Measurements from ENCODE around the gene MXRA8. TPM values are rescaled to one million over a fixed set of nuclear protein-coding genes. Genes with fewer than 3 reads are reported as not detected.
"Not testable (repeated sequence)": the region's sequence is repeated elsewhere in the genome, so short reads cannot be mapped to it uniquely, and the experiment has no call there.

The MXRA8 gene
- total RNA-seq, 1 donor from 2014 or later: 20.2 TPM

DNA sequence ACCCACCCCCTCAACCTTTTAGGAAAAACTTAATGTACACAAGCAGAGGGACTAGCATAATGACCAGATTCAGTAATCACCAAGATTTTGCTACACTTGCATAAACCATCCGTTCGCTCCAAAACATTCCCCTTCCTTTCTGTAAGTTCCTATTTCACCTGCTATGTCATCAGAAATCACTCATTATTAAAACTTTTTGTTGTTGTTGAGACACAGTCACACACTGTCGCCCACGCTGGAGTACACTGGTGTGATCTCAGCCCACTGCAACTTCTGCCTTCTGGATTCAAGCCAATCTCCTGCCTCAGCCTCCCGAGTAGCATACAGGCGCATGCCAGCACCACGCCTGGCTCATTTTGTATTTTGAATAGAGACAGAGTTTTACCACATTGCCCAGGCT is 45.3 kb upstream of the MXRA8 start:
- peaks cover 71% of the 10 kb centered on the region for H3K4me1 ChIP-seq
- peaks cover 52% of the 10 kb centered on the region for H3K36me3 ChIP-seq
- no peak overlapping the region for H3K4me3 ChIP-seq
- no peak overlapping the region for H3K27ac ChIP-seq (replicated peaks)
- intact Hi-C loops (cut with micrococcal nuclease): no loop called here
- no peaks in the 10 kb centered on the region for H3K27me3 ChIP-seq (ENCODE audit: low read depth)
- H3K9me3 ChIP-seq (replicated peaks): no peaks in the 10 kb centered on the region
- TF ChIP-seq, protein P1, sequence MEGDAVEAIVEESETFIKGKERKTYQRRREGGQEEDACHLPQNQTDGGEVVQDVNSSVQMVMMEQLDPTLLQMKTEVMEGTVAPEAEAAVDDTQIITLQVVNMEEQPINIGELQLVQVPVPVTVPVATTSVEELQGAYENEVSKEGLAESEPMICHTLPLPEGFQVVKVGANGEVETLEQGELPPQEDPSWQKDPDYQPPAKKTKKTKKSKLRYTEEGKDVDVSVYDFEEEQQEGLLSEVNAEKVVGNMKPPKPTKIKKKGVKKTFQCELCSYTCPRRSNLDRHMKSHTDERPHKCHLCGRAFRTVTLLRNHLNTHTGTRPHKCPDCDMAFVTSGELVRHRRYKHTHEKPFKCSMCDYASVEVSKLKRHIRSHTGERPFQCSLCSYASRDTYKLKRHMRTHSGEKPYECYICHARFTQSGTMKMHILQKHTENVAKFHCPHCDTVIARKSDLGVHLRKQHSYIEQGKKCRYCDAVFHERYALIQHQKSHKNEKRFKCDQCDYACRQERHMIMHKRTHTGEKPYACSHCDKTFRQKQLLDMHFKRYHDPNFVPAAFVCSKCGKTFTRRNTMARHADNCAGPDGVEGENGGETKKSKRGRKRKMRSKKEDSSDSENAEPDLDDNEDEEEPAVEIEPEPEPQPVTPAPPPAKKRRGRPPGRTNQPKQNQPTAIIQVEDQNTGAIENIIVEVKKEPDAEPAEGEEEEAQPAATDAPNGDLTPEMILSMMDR (IDR thresholded peaks at IDR 0.05; ENCODE audit: borderline replicate concordance): no peak
- no peak for DNase-seq

DNA sequence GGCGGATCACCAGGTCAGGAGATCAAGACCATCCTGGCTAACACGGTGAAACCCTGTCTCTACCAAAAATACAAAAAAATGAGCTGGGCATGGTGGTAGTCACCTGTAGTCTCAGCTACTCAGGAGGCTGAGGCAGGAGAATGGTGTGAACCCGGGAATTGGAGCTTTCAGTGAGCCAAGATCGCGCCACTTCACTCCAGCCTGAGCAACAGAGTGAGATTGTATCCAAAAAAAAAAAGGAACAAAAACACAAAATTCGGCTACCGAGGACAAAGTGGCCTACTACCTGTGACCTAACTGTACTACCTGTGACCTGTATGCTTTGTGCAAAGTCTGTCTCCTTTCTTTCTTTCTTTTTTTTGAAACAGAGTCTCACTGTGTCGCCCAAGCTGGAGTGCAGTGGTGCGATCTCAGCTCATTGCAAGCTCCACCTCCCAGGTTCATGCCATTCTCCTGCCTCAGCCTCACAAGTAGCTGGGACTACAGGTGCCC is 44.6 kb upstream of the MXRA8 start:
- intact Hi-C loops (cut with micrococcal nuclease); H3K4me3 ChIP-seq; DNase-seq; H3K9me3 ChIP-seq (replicated peaks); H3K27me3 ChIP-seq (ENCODE audit: low read depth); H3K27ac ChIP-seq (replicated peaks): not testable (repeated sequence)
- H3K36me3 ChIP-seq: peaks cover 55% of the 10 kb centered on the region
- H3K4me1 ChIP-seq: peaks cover 71% of the 10 kb centered on the region

DNA sequence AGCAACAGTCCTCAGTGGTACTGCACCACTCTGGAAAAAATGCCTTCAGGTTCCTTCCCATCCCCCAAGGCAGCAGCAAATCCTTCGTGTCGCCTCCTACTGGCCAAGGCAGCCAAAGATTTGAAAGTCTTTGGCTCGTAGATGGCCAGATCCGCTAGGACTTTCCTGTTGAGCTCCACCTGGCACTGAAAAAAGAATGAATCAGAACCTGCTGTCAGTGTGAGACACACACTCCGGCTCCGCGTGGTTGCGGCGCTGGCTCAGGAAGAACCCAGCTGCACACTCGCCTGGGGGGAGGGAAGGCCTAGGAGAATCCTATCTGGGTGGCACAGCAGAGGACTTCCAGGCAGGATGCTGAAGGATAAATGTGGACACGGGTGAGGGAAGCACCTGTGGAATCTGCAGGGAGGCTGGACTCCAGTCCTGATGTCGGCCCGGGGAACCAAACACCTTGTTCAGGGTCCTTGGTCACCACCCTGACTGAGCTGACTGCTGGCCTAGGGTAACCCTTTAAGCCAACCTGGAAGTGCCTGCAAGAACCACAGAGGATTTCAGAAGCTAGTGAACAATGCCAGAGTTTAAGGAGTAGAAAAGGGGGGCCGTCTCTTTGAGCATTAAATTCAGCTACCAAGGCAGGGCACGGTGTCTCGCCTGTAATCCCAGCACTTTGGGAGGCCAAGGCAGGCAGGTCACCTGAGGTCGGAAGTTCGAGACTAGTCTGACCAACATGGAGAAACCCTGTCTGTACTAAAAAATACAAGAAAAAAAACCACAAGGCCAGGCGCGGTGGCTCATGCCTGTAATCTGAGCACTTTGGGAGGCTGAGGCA is 43.9 kb upstream of the MXRA8 start:
- H3K4me3 ChIP-seq: no peak overlapping the region
- intact Hi-C loops (cut with micrococcal nuclease): no loop called here
- peaks cover 71% of the 10 kb centered on the region for H3K4me1 ChIP-seq
- H3K27ac ChIP-seq (replicated peaks): no peak overlapping the region
- no peaks in the 10 kb centered on the region for H3K9me3 ChIP-seq (replicated peaks)
- no peak for DNase-seq
- no peaks in the 10 kb centered on the region for H3K27me3 ChIP-seq (ENCODE audit: low read depth)
- H3K36me3 ChIP-seq: peaks cover 62% of the 10 kb centered on the region
- TF ChIP-seq, protein P1 (IDR thresholded peaks at IDR 0.05; ENCODE audit: borderline replicate concordance): peak; percentile 46

DNA sequence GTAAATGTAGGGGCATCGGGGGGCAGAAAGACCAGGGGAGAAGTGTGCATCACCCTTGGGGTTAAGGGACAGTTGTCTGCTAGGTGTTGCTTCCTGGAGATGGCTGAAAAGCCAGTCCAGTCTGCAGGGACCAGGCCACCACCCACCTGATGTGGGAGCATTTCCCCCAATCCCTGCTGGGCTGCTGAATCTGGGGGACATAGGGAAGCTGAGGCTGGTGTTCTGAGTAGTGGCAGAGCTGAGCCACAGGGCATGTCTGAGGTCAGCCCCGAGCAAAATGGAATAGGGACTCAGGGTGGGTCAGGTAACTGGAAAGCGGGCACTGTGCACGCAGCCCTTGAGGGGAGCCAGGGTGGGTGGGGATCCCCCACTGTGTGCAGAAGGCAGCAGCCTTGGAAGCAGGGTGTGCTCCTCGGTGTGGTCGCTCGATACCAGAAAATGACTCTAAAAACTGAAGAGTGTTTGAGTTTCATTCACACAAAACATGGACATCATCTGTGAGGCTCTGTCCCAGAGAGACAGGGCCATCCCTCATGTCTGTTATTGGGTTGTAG is 43.2 kb upstream of the MXRA8 start:
- no peaks in the 10 kb centered on the region for H3K9me3 ChIP-seq (replicated peaks)
- H3K27ac ChIP-seq (replicated peaks): no peak overlapping the region
- no peaks in the 10 kb centered on the region for H3K27me3 ChIP-seq (ENCODE audit: low read depth)
- peaks cover 72% of the 10 kb centered on the region for H3K4me1 ChIP-seq
- no peak overlapping the region for H3K4me3 ChIP-seq
- intact Hi-C loops (cut with micrococcal nuclease): no loop called here
- DNase-seq: no peak
- TF ChIP-seq, protein P1 (IDR thresholded peaks at IDR 0.05; ENCODE audit: borderline replicate concordance): no peak
- H3K36me3 ChIP-seq: peaks cover 69% of the 10 kb centered on the region

DNA sequence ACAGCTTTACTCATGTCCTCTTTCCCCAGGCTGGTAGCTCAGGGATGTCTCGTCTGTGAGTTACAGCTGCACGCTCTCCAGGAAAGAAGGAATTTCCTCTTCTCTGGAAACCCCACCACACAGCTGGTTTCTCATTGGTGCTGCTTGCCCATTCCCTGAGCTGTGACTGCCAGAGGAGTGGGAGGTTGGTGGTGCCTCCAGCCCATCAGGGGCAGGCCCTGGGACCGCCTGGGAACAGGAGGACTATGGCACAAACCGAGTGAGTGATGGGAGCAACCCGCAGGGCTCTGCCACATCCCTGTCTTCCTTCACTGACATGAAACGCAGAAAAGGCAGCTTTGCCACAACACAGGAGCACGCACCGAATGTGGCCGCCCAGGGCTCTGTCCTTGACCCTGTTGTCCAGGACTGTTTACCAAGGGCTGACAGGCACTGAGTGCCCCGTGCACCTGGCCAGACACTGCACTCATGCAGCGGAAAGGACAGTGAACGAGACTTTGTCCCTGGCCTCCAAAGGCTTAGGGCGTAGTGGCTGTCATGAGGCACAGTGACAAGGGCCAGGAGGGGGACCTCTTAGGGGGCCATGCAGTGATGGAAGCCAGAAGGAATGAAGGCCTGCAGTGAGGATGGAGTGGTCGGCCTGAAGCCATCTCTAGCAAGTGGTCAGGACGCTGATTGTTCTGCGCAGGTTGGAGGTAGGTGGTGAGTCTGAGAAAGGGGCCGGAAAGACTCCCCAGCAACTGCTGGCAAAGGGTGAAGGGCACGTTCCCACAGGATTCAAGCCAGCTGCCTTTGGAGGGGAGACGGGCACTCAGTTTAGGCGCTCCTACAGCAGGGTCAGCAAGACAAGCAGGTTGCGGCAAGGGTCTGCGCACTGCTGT is 42.5 kb upstream of the MXRA8 start:
- intact Hi-C loops (cut with micrococcal nuclease): no loop called here

More for the DNA sequence above, 42.5 kb upstream of the MXRA8 start:
- no peak for DNase-seq
- Histone ChIP-seq H3K4me1 (peaks cover 72% of the 10 kb centered on the region), H3K27ac (replicated peaks) (peak overlapping the region; percentile 96), H3K36me3 (peaks cover 76% of the 10 kb centered on the region), H3K27me3 (ENCODE audit: low read depth) (no peaks in the 10 kb centered on the region), H3K9me3 (replicated peaks) (no peaks in the 10 kb centered on the region), H3K4me3 (peak overlapping the region; percentile 99)
- TF ChIP-seq, protein P1 (IDR thresholded peaks at IDR 0.05; ENCODE audit: borderline replicate concordance): no peak
